Thymus (tissue), 11 donors: Measurements from ENCODE around the gene IRF4. TPM values are rescaled to one million over a fixed set of nuclear protein-coding genes. Genes with fewer than 3 reads are reported as not detected.
"Not testable (repeated sequence)": the region's sequence is repeated elsewhere in the genome, so short reads cannot be mapped to it uniquely, and the experiment has no call there.

Experiments
- DNase-seq, 9 donors: peaks; one replicate each; pipeline ENCODE4 v3.0.0-alpha.2; 2013; ENCODE audit warnings: low spot score in 9 of 9, low read depth in 6 of 9, missing footprints in 1 of 9
- H3K27ac ChIP-seq, 2 donors: one replicate each; pipeline ENCODE4 v1.5.1; 2013; ENCODE audit warnings: control low read depth in 1 of 2, low read depth in 1 of 2, low read length in 1 of 2, mild to moderate bottlenecking in 1 of 2, moderate library complexity in 1 of 2
- H3K27me3 ChIP-seq, 2 donors: one replicate each; pipeline ENCODE4 v1.5.1; 2013; ENCODE audit warnings: low read length in 1 of 2; ENCODE audit not compliant: control insufficient read depth in 2 of 2, insufficient read depth in 1 of 2
- H3K36me3 ChIP-seq, 2 donors: one replicate each; pipeline ENCODE4 v1.5.1; 2013; ENCODE audit warnings: low read length in 1 of 2, mild to moderate bottlenecking in 1 of 2, moderate library complexity in 1 of 2; ENCODE audit not compliant: control insufficient read depth in 2 of 2, insufficient read depth in 2 of 2
- H3K4me1 ChIP-seq, 2 donors: one replicate each; pipeline ENCODE4 v1.5.1; 2013; ENCODE audit warnings: low read length in 2 of 2; ENCODE audit not compliant: control insufficient read depth in 2 of 2, insufficient read depth in 2 of 2
- H3K4me3 ChIP-seq, 2 donors: one replicate each; pipeline ENCODE4 v1.5.1; 2013; ENCODE audit warnings: low read length in 2 of 2, control low read depth in 1 of 2, mild to moderate bottlenecking in 1 of 2
- H3K9me3 ChIP-seq, 2 donors: one replicate each; pipeline ENCODE4 v1.5.1; 2013; ENCODE audit warnings: low read length in 1 of 2, mild to moderate bottlenecking in 1 of 2; ENCODE audit not compliant: control insufficient read depth in 2 of 2, insufficient read depth in 1 of 2
- WGBS: extraction: QIAGEN DNeasy Blood & Tissue Kit; methylation state at CpG from one replicate; pipeline ENCODE4 v1.1.7; 2013; 5-methylcytosine and 5-hydroxymethylcytosine counted together
- polyA plus RNA-seq: library from polyadenylated mRNA; stranded (reverse); fragments of 200-250 nt; gene quantifications from one replicate; pipeline ENCODE4 v1.2.3, GENCODE V29; 2013
- total RNA-seq: library from RNA; stranded (reverse); fragments of 120-200 nt; gene quantifications from one replicate; pipeline ENCODE4 v1.2.4, GENCODE V29; 2013
- donor health status: healthy.

Gene IRF4
- total and polyA plus RNA-seq, 2 donors, result 7.5 to 7.6 TPM

- not testable (repeated sequence) for H3K36me3 ChIP-seq, H3K4me1 ChIP-seq, DNase-seq, H3K27ac ChIP-seq, H3K4me3 ChIP-seq
- 91% methylated on average over 13 of the region's 13 CpGs for WGBS
- peaks cover 0 to 34% of the 10 kb centered on the region in 2 donors for H3K27me3 ChIP-seq
- peaks cover 0 to 28% of the 10 kb centered on the region in 2 donors for H3K9me3 ChIP-seq
Measured at GRCh38 chr6:377641-378020, 13.9 kb upstream of the IRF4 start.

- H3K9me3 ChIP-seq, result peaks cover 0 to 24% of the 10 kb centered on the region in 2 donors
- H3K27ac ChIP-seq, result no peak overlapping the region
- no peak for DNase-seq
- H3K27me3 ChIP-seq, result peaks cover 0 to 32% of the 10 kb centered on the region in 2 donors
- H3K4me3 ChIP-seq, result no peak overlapping the region
- 93% methylated on average over 24 of the region's 24 CpGs for WGBS
- no peaks in the 10 kb centered on the region for H3K4me1 ChIP-seq
- no peaks in the 10 kb centered on the region for H3K36me3 ChIP-seq
Measured at GRCh38 chr6:378090-378957, 13.2 kb upstream of the IRF4 start.

GRCh38 chr6:378958-379409 is 12.6 kb upstream of the IRF4 start:
- no peak for DNase-seq
- Histone ChIP-seq H3K27ac (no peak overlapping the region), H3K4me3 (no peak overlapping the region), H3K9me3 (peaks cover 0 to 21% of the 10 kb centered on the region in 2 donors), H3K36me3 (no peaks in the 10 kb centered on the region), H3K27me3 (peaks cover 0 to 28% of the 10 kb centered on the region in 2 donors), H3K4me1 (no peaks in the 10 kb centered on the region)
- WGBS, result 86% methylated on average over 11 of the region's 11 CpGs

- Histone ChIP-seq H3K27me3 (peaks cover 0 to 33% of the 10 kb centered on the region in 2 donors), H3K9me3 (peaks cover 0 to 16% of the 10 kb centered on the region in 2 donors), H3K4me3 (no peak overlapping the region), H3K36me3 (no peaks in the 10 kb centered on the region), H3K4me1 (no peaks in the 10 kb centered on the region), H3K27ac (no peak overlapping the region)
- DNase-seq, result no peak
- 61% methylated on average over 28 of the region's 28 CpGs for WGBS
Measured at GRCh38 chr6:379410-380181, 12.0 kb upstream of the IRF4 start.

- no peak for DNase-seq
- Histone ChIP-seq H3K4me3 (no peak overlapping the region), H3K9me3 (peaks cover 0 to 16% of the 10 kb centered on the region in 2 donors), H3K36me3 (no peaks in the 10 kb centered on the region), H3K27ac (no peak overlapping the region), H3K27me3 (peaks cover 2 to 37% of the 10 kb centered on the region in 2 donors), H3K4me1 (no peaks in the 10 kb centered on the region)
- WGBS, result 93% methylated on average over 26 of the region's 26 CpGs
Measured at GRCh38 chr6:380234-381218, 11.0 kb upstream of the IRF4 start.

- peaks cover 0 to 16% of the 10 kb centered on the region in 2 donors for H3K9me3 ChIP-seq
- H3K4me3 ChIP-seq, result no peak overlapping the region
- 95% methylated on average over 17 of the region's 17 CpGs for whole genome bisulfite sequencing
- no peaks in the 10 kb centered on the region for H3K4me1 ChIP-seq
- peaks cover 3 to 51% of the 10 kb centered on the region in 2 donors for H3K27me3 ChIP-seq
- H3K36me3 ChIP-seq, result no peaks in the 10 kb centered on the region
- no peak for DNase-seq
- no peak overlapping the region for H3K27ac ChIP-seq
Measured at GRCh38 chr6:381742-382461, 9.7 kb upstream of the IRF4 start.

GRCh38 chr6:382883-383810 is 8.4 kb upstream of the IRF4 start:
- no peaks in the 10 kb centered on the region for H3K36me3 ChIP-seq
- H3K27me3 ChIP-seq, result peaks cover 4 to 59% of the 10 kb centered on the region in 2 donors
- no peak overlapping the region for H3K4me3 ChIP-seq
- H3K4me1 ChIP-seq, result no peaks in the 10 kb centered on the region
- no peak overlapping the region for H3K27ac ChIP-seq
- peaks cover 0 to 16% of the 10 kb centered on the region in 2 donors for H3K9me3 ChIP-seq
- 95% methylated on average over 22 of the region's 22 CpGs for WGBS
- DNase-seq, result no peak
